H1 (cell line): ENCODE measurements around the gene C17orf113. TPM values are rescaled to one million over a fixed set of nuclear protein-coding genes. Genes with fewer than 3 reads are reported as not detected.

Experiments used
- CTCF ChIA-PET: fragments of 300-600 bp; sonication (Branson Sonifier 250); formaldehyde crosslinking; loops from one replicate; lab custom pipeline; 2021; ENCODE audit not compliant: partially characterized antibody; lab: Charles Lee
- POLR2A ChIA-PET: fragments of 300-600 bp; sonication (Branson Sonifier 250); formaldehyde crosslinking; loops from one replicate; lab custom pipeline; 2021; ENCODE audit warnings: inconsistent platforms; ENCODE audit not compliant: partially characterized antibody; lab: Charles Lee
- DNase-seq, 2 experiments: peaks; one replicate each; pipeline versions ENCODE4 v3.0.0 to v3.0.0-alpha.2; 2010 to 2022; ENCODE audit warnings: low spot score in 2 of 2, low read depth in 1 of 2, mixed read lengths in 1 of 2
- FAIRE-seq: peaks from 2 replicates; lab custom pipeline; 2011; peaks lifted over from hg19 to GRCh38; lab: Jason Lieb, UNC
- H2AFZ ChIP-seq: 2 replicates; pipeline ENCODE4 v1.8.1; 2012; ENCODE audit warnings: low read length, inconsistent platforms
- H2AK5ac ChIP-seq: 2 replicates; pipeline ENCODE4 v1.6.1; 2013; ENCODE audit warnings: low read depth, low read length
- H2BK120ac ChIP-seq: replicated peaks from 2 replicates; pipeline ENCODE3; 2013; ENCODE audit warnings: low read depth, low read length, inconsistent platforms
- H2BK12ac ChIP-seq: 2 replicates; pipeline ENCODE4 v1.6.1; 2013; ENCODE audit warnings: low read depth, low read length
- H2BK15ac ChIP-seq: 2 replicates; pipeline ENCODE4 v1.6.1; 2013; ENCODE audit warnings: low read length
- H2BK20ac ChIP-seq: 2 replicates; pipeline ENCODE4 v1.6.1; 2013; ENCODE audit warnings: low read length
- H2BK5ac ChIP-seq: 2 replicates; pipeline ENCODE4 v1.6.1; 2013; ENCODE audit warnings: low read depth, low read length
- H3K14ac ChIP-seq: 2 replicates; pipeline ENCODE4 v1.6.1; 2013; ENCODE audit warnings: inconsistent platforms; ENCODE audit not compliant: insufficient read length
- H3K18ac ChIP-seq: 2 replicates; pipeline ENCODE4 v1.6.1; 2013; ENCODE audit warnings: low read length; ENCODE audit errors: extremely low read depth
- H3K23ac ChIP-seq: 2 replicates; pipeline ENCODE4 v1.6.1; 2013; ENCODE audit warnings: inconsistent platforms; ENCODE audit not compliant: insufficient read length
- H3K23me2 ChIP-seq: 2 replicates; pipeline ENCODE4 v1.6.1; 2013; ENCODE audit warnings: low read depth, low read length
- H3K27ac ChIP-seq: 2 replicates; pipeline ENCODE4 v1.6.1; 2011; ENCODE audit warnings: low read depth, low read length, inconsistent platforms
- H3K27me3 ChIP-seq, 4 experiments: replicated peaks in 1 of 4; 1 replicate in 1 of 4; 2 replicates in 3 of 4; pipeline versions ENCODE4 v1.6.1 to v1.8.1; 2011 to 2013; ENCODE audit warnings: low read length in 3 of 4, mild to moderate bottlenecking in 3 of 4, inconsistent platforms in 2 of 4, mixed read lengths in 2 of 4, moderate library complexity in 1 of 4; ENCODE audit not compliant: control insufficient read depth in 3 of 4, insufficient read depth in 3 of 4; ENCODE audit errors: extremely low read depth in 1 of 4
- H3K36me3 ChIP-seq, 4 experiments: 2 replicates each; pipeline versions ENCODE4 v1.6.1 to v1.8.1; 2011 to 2013; ENCODE audit warnings: mild to moderate bottlenecking in 4 of 4, low read length in 3 of 4, moderate library complexity in 2 of 4, control low read depth in 1 of 4, inconsistent platforms in 1 of 4; ENCODE audit not compliant: insufficient read depth in 4 of 4, control insufficient read depth in 2 of 4
- H3K4ac ChIP-seq: replicated peaks from 2 replicates; pipeline ENCODE3; 2013; ENCODE audit warnings: low read length, low read depth, mixed read lengths, inconsistent platforms; ENCODE audit not compliant: insufficient read length
- H3K4me1 ChIP-seq, 4 experiments: replicated peaks in 1 of 4; 1 replicate in 1 of 4; 2 replicates in 3 of 4; pipeline versions ENCODE4 v1.6.1 to v1.8.1; 2011 to 2013; ENCODE audit warnings: low read length in 3 of 4, inconsistent platforms in 2 of 4, mixed read lengths in 1 of 4; ENCODE audit not compliant: insufficient read depth in 4 of 4, control insufficient read depth in 3 of 4
- H3K4me2 ChIP-seq, 2 experiments: 2 replicates each; pipeline versions ENCODE4 v1.6.1 to v1.8.1; 2011 to 2013; ENCODE audit warnings: low read depth in 2 of 2, low read length in 2 of 2, control low read depth in 1 of 2, inconsistent platforms in 1 of 2, mild to moderate bottlenecking in 1 of 2; ENCODE audit not compliant: insufficient read depth in 1 of 2
- H3K4me3 ChIP-seq, 4 experiments: fragments of 200-600, 300-600 bp in 1 of 4; sonication (generic), shearing (Covaris generic), sonication (Bioruptor Twin) in 1 of 4; 2 replicates each; pipeline versions ENCODE4 v1.5.1 to v1.8.1; 2011 to 2016; ENCODE audit warnings: low read length in 4 of 4, low read depth in 3 of 4, control low read depth in 2 of 4, inconsistent platforms in 2 of 4, mild to moderate bottlenecking in 2 of 4, mixed read lengths in 1 of 4, moderate library complexity in 1 of 4; ENCODE audit not compliant: insufficient read depth in 2 of 4; ENCODE audit errors: extremely low read depth in 1 of 4
- H3K56ac ChIP-seq: replicated peaks from 2 replicates; pipeline ENCODE3; 2013; ENCODE audit warnings: low read depth, mild to moderate bottlenecking, mixed read lengths, low read length, inconsistent platforms; ENCODE audit not compliant: insufficient read length
- H3K79me1 ChIP-seq: 2 replicates; pipeline ENCODE4 v1.6.1; 2013; ENCODE audit warnings: low read depth, low read length, control low read depth
- H3K79me2 ChIP-seq, 2 experiments: 2 replicates each; pipeline versions ENCODE4 v1.6.1 to v1.8.1; 2012 to 2013; ENCODE audit warnings: low read length in 2 of 2, mild to moderate bottlenecking in 2 of 2, inconsistent platforms in 1 of 2; ENCODE audit not compliant: insufficient read depth in 2 of 2, control insufficient read depth in 1 of 2
- H3K9ac ChIP-seq, 4 experiments: replicated peaks in 1 of 4; 1 replicate in 1 of 4; 2 replicates in 3 of 4; pipeline versions ENCODE4 v1.6.1 to v1.8.1; 2011 to 2013; ENCODE audit warnings: low read depth in 3 of 4, low read length in 3 of 4, control low read depth in 2 of 4, mild to moderate bottlenecking in 2 of 4, moderate library complexity in 2 of 4, inconsistent platforms in 1 of 4; ENCODE audit errors: extremely low read depth in 1 of 4
- H3K9me3 ChIP-seq, 2 experiments: 2 replicates each; pipeline versions ENCODE4 v1.6.1 to v1.8.1; 2012 to 2013; ENCODE audit warnings: mild to moderate bottlenecking in 2 of 2, moderate library complexity in 2 of 2, control low read depth in 1 of 2, inconsistent platforms in 1 of 2, low read depth in 1 of 2, low read length in 1 of 2, mixed read lengths in 1 of 2; ENCODE audit not compliant: insufficient read depth in 2 of 2
- H4K20me1 ChIP-seq, 2 experiments: replicated peaks in 1 of 2; 2 replicates each; pipeline versions ENCODE3 to v1.8.1; 2011 to 2013; ENCODE audit warnings: inconsistent platforms in 2 of 2, low read length in 2 of 2, mild to moderate bottlenecking in 1 of 2; ENCODE audit not compliant: insufficient read depth in 2 of 2, control insufficient read depth in 1 of 2
- H4K5ac ChIP-seq: 2 replicates; pipeline ENCODE4 v1.6.1; 2013; ENCODE audit warnings: low read length, low read depth, mixed read lengths, inconsistent platforms; ENCODE audit not compliant: insufficient read length
- H4K8ac ChIP-seq: 2 replicates; pipeline ENCODE4 v1.8.0; 2013; ENCODE audit warnings: mild to moderate bottlenecking, moderate library complexity, low read length, inconsistent platforms; ENCODE audit not compliant: insufficient read depth; ENCODE audit errors: extremely low read depth
- H4K91ac ChIP-seq: replicated peaks from 2 replicates; pipeline ENCODE3; 2013; ENCODE audit warnings: low read length, mixed read lengths, inconsistent platforms; ENCODE audit not compliant: insufficient read length
- SRF ChIP-seq: IDR thresholded peaks from 2 replicates; pipeline ENCODE4 v1.6.1; 2011; ENCODE audit warnings: mild to moderate bottlenecking, low read depth, low read length, moderate library complexity
- WGBS, 2 experiments: shearing (Covaris generic) in 1 of 2; methylation state at CpG; one replicate each; pipeline versions ENCODE4 v1.1.6 to v1.1.7; 2013 to 2015; ENCODE audit warnings: low lambda C conversion rate in 2 of 2, mixed read lengths in 2 of 2, inconsistent platforms in 1 of 2, low coverage in 1 of 2, missing lambda C conversion rate in 1 of 2; ENCODE audit not compliant: insufficient replicate concordance in 2 of 2, insufficient coverage in 1 of 2, insufficient read length in 1 of 2; ENCODE audit errors: extremely low coverage in 1 of 2, missing lambda C conversion rate in 1 of 2; 5-methylcytosine and 5-hydroxymethylcytosine counted together
- polyA plus RNA-seq, 7 experiments: library from polyadenylated mRNA; depleted of rRNA in 3 of 7; stranded (reverse) in 5 of 7; unstranded in 2 of 7; fragments of >200 nt in 5 of 7; fragments of 200-250 nt in 2 of 7; gene quantifications; 1 replicate in 5 of 7; 2 replicates in 1 of 7; 4 replicates in 1 of 7; pipeline versions ENCODE4 v1.2.1 to v1.2.3, GENCODE V29; 2011 to 2013; ENCODE audit warnings: missing spikeins in 2 of 7, mixed read lengths in 2 of 7
- total RNA-seq: library from RNA; stranded (reverse); fragmentation: NEBNext Ultra II Directional; extraction: Animal tissue kit (Norgen Biotek cat#: 25700); gene quantifications from 2 replicates; pipeline ENCODE4 v1.2.1, GENCODE V29; 2021

Gene C17orf113
- total and polyA plus RNA-seq, 2 of the 8 experiments (the other 6 are each of a cell fraction or from before 2014, with no cell fraction given), result 1.0 to 1.4 TPM

GRCh38 chr17:42060231-42060630 lies 9.8 kb upstream of the C17orf113 start:
- H2BK20ac ChIP-seq, result no peak overlapping the region
- POLR2A ChIA-PET, result no interaction called here
- no peak overlapping the region for H3K14ac ChIP-seq
- no peaks in the 10 kb centered on the region for H3K79me1 ChIP-seq
- H3K56ac ChIP-seq, result no peak overlapping the region
- H3K79me2 ChIP-seq, result no peaks in the 10 kb centered on the region
- no peak overlapping the region for H4K91ac ChIP-seq
- H3K9ac ChIP-seq, result no peak overlapping the region
- FAIRE-seq, result no peak
- CTCF ChIA-PET, result interaction anchor here (0.6 to 17.0 kb wide), 10 partner anchors 7 to 97 kb away, joined by 3 to 381 read pairs (median 8); partner anchors contain the start of genes DHX58, HSPB9 and KAT2A
- 95% methylated on average over 4 of the region's 4 CpGs; no CpG with 5 or more reads in 1 of the 2 experiments for whole genome bisulfite sequencing, 2 experiments
- no peaks in the 10 kb centered on the region for H4K20me1 ChIP-seq
- no peak overlapping the region for H3K27ac ChIP-seq
- no peak overlapping the region for H3K4me3 ChIP-seq
- peak overlapping the region; percentile 35; the same call in 1 of the 2 replicates for H2BK5ac ChIP-seq
- H3K23ac ChIP-seq, result no peak overlapping the region
- H2BK120ac ChIP-seq, result no peak overlapping the region
- no peaks in the 10 kb centered on the region for H3K9me3 ChIP-seq
- H3K36me3 ChIP-seq, result no peaks in the 10 kb centered on the region
- peaks cover 0 to 14% (median 5%) of the 10 kb centered on the region in 4 experiments; a peak in 6 of 7 replicates for H3K4me1 ChIP-seq
- no peak overlapping the region for H3K4me2 ChIP-seq
- no peak overlapping the region for H2AK5ac ChIP-seq
- H2BK15ac ChIP-seq, result no peak overlapping the region; the same call in 1 of the 2 replicates
- no peak overlapping the region for H3K18ac ChIP-seq
- DNase-seq, result no peak
- H3K27me3 ChIP-seq, result no peaks in the 10 kb centered on the region
- no peaks in the 10 kb centered on the region; the same call in 1 of the 2 replicates for H3K23me2 ChIP-seq
- H2BK12ac ChIP-seq, result no peak overlapping the region
- no peak overlapping the region for H2AFZ ChIP-seq
- H4K8ac ChIP-seq, result no peak overlapping the region
- no peak overlapping the region for H3K4ac ChIP-seq
- H4K5ac ChIP-seq, result no peak overlapping the region
- TF ChIP-seq SRF, result no peak
